Measurements from ENCODE around the gene KRTAP3-2.

The KRTAP3-2 gene

DNA sequence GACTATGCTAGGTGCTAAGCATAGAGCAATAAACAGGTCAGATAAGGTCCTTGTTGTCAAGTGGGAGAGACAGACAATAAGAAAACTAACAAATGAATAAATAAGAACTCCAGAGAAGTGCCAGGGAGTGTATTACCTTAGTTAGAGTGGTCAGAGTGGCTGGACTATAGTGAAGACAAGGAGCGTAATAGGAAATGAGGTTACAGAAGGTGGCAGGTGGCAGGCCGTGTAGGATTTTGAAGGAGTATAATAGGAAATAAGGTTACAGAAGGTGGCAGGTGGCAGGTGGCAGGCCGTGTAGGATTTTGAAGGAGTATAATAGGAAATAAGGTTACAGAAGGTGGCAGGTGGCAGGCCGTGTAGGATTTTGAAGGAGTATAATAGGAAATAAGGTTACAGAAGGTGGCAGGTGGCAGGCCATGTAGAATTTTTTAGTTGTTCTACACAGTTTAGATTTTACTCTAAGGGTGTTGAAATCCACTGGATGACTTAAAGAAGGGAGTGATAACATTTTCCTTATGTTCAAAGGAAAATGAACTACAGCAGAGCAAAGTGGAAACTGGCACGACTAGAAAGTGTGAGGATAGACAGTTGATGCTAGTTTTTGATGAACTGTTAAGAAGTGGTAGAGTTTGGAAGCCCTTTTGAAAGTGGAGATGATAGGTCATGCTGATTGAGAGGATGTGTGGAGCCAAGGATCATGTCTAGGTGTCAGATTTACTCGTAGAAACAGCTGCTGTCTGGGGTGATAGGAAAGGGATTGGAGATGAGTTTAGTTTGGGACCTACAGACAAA is 12.8 kb upstream of the KRTAP3-2 start:
- no peak for ATAC-seq
- TF ChIP-seq ISL1 (CRISPR knock-in tag; IDR thresholded peaks at IDR 0.05) (no peak), GLIS3 (CRISPR knock-in tag; IDR thresholded peaks at IDR 0.05) (no peak), BACH2 (CRISPR knock-in tag; IDR thresholded peaks at IDR 0.05; ENCODE audit: borderline replicate concordance) (no peak), PATZ1 (CRISPR knock-in tag; IDR thresholded peaks at IDR 0.05; ENCODE audit: borderline replicate concordance) (no peak), PPARA (CRISPR knock-in tag; IDR thresholded peaks at IDR 0.05; ENCODE audit: borderline replicate concordance) (no peak), OSR1 (CRISPR knock-in tag; IDR thresholded peaks at IDR 0.05) (no peak), ZFP3 (CRISPR knock-in tag; IDR thresholded peaks at IDR 0.05) (no peak), RARB (CRISPR knock-in tag; IDR thresholded peaks at IDR 0.05) (no peak), ZC3H10 (CRISPR knock-in tag; IDR thresholded peaks at IDR 0.05) (no peak), ARNTL (CRISPR knock-in tag; IDR thresholded peaks at IDR 0.05; ENCODE audit: borderline replicate concordance, low read depth) (no peak), ZNF70 (CRISPR knock-in tag; IDR thresholded peaks at IDR 0.05) (no peak), ZNF565 (CRISPR knock-in tag; conservative IDR thresholded peaks at IDR 0.05; ENCODE audit: low read depth) (no peak), TOX (CRISPR knock-in tag; IDR thresholded peaks at IDR 0.05; ENCODE audit: borderline replicate concordance) (no peak), CSDC2 (CRISPR knock-in tag; IDR thresholded peaks at IDR 0.05) (no peak), ESRRG (CRISPR knock-in tag; IDR thresholded peaks at IDR 0.05) (no peak), ZNF8 (CRISPR knock-in tag; IDR thresholded peaks at IDR 0.05) (no peak)
- TF ChIP-seq, protein P1, sequence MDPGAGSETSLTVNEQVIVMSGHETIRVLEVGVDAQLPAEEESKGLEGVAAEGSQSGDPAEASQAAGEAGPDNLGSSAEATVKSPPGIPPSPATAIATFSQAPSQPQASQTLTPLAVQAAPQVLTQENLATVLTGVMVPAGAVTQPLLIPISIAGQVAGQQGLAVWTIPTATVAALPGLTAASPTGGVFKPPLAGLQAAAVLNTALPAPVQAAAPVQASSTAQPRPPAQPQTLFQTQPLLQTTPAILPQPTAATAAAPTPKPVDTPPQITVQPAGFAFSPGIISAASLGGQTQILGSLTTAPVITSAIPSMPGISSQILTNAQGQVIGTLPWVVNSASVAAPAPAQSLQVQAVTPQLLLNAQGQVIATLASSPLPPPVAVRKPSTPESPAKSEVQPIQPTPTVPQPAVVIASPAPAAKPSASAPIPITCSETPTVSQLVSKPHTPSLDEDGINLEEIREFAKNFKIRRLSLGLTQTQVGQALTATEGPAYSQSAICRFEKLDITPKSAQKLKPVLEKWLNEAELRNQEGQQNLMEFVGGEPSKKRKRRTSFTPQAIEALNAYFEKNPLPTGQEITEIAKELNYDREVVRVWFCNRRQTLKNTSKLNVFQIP (CRISPR knock-in tag; IDR thresholded peaks at IDR 0.05; ENCODE audit: borderline replicate concordance, low read depth): no peak
- TF ChIP-seq, protein P2, sequence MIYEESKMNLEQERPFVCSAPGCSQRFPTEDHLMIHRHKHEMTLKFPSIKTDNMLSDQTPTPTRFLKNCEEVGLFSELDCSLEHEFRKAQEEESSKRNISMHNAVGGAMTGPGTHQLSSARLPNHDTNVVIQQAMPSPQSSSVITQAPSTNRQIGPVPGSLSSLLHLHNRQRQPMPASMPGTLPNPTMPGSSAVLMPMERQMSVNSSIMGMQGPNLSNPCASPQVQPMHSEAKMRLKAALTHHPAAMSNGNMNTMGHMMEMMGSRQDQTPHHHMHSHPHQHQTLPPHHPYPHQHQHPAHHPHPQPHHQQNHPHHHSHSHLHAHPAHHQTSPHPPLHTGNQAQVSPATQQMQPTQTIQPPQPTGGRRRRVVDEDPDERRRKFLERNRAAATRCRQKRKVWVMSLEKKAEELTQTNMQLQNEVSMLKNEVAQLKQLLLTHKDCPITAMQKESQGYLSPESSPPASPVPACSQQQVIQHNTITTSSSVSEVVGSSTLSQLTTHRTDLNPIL (CRISPR knock-in tag; IDR thresholded peaks at IDR 0.05; ENCODE audit: low read depth): no peak
- TF ChIP-seq, protein P3, sequence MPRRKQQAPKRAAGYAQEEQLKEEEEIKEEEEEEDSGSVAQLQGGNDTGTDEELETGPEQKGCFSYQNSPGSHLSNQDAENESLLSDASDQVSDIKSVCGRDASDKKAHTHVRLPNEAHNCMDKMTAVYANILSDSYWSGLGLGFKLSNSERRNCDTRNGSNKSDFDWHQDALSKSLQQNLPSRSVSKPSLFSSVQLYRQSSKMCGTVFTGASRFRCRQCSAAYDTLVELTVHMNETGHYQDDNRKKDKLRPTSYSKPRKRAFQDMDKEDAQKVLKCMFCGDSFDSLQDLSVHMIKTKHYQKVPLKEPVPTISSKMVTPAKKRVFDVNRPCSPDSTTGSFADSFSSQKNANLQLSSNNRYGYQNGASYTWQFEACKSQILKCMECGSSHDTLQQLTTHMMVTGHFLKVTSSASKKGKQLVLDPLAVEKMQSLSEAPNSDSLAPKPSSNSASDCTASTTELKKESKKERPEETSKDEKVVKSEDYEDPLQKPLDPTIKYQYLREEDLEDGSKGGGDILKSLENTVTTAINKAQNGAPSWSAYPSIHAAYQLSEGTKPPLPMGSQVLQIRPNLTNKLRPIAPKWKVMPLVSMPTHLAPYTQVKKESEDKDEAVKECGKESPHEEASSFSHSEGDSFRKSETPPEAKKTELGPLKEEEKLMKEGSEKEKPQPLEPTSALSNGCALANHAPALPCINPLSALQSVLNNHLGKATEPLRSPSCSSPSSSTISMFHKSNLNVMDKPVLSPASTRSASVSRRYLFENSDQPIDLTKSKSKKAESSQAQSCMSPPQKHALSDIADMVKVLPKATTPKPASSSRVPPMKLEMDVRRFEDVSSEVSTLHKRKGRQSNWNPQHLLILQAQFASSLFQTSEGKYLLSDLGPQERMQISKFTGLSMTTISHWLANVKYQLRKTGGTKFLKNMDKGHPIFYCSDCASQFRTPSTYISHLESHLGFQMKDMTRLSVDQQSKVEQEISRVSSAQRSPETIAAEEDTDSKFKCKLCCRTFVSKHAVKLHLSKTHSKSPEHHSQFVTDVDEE (CRISPR knock-in tag; IDR thresholded peaks at IDR 0.05): no peak
- TF ChIP-seq, protein P4, sequence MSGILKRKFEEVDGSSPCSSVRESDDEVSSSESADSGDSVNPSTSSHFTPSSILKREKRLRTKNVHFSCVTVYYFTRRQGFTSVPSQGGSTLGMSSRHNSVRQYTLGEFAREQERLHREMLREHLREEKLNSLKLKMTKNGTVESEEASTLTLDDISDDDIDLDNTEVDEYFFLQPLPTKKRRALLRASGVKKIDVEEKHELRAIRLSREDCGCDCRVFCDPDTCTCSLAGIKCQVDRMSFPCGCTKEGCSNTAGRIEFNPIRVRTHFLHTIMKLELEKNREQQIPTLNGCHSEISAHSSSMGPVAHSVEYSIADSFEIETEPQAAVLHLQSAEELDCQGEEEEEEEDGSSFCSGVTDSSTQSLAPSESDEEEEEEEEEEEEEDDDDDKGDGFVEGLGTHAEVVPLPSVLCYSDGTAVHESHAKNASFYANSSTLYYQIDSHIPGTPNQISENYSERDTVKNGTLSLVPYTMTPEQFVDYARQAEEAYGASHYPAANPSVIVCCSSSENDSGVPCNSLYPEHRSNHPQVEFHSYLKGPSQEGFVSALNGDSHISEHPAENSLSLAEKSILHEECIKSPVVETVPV (CRISPR knock-in tag; IDR thresholded peaks at IDR 0.05): no peak

GRCh38 chr17:41010441-41010840 is 10.7 kb upstream of the KRTAP3-2 start:
- no peak for TF ChIP-seq PPARA (CRISPR knock-in tag; IDR thresholded peaks at IDR 0.05; ENCODE audit: borderline replicate concordance)
- no peak for ATAC-seq

DNA sequence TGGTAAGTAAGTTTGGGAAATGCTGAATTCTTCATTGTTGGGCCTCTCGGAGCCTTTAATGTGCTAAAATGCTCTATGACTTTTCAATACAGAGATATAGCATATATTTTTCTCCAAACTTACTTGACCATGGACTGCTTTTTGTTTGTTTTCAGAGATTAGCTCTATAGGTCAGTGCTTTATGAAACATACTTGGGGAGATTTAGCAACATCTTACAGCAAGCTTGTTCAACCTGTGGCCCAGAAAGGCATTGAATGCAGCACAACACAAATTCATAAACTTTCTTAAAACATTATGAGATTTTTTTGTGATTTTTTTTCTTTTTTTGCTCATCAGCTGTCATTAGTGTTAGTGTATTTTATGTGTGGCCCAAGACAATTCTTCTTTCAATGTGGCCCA is 10.2 kb upstream of the KRTAP3-2 start:
- no peak for ATAC-seq
- TF ChIP-seq CSDC2 (CRISPR knock-in tag; IDR thresholded peaks at IDR 0.05) (no peak), PPARA (CRISPR knock-in tag; IDR thresholded peaks at IDR 0.05; ENCODE audit: borderline replicate concordance) (no peak), TOX (CRISPR knock-in tag; IDR thresholded peaks at IDR 0.05; ENCODE audit: borderline replicate concordance) (no peak), BACH2 (CRISPR knock-in tag; IDR thresholded peaks at IDR 0.05; ENCODE audit: borderline replicate concordance) (no peak), ZFP3 (CRISPR knock-in tag; IDR thresholded peaks at IDR 0.05) (no peak), TCF4 (CRISPR knock-in tag; IDR thresholded peaks at IDR 0.05; ENCODE audit: borderline replicate concordance) (no peak), PATZ1 (CRISPR knock-in tag; IDR thresholded peaks at IDR 0.05; ENCODE audit: borderline replicate concordance) (no peak), RARB (CRISPR knock-in tag; IDR thresholded peaks at IDR 0.05) (no peak), ZNF8 (CRISPR knock-in tag; IDR thresholded peaks at IDR 0.05) (no peak), ZC3H10 (CRISPR knock-in tag; IDR thresholded peaks at IDR 0.05) (no peak), ZFP30 (CRISPR knock-in tag; IDR thresholded peaks at IDR 0.05) (no peak)
- TF ChIP-seq, protein P1 (CRISPR knock-in tag; IDR thresholded peaks at IDR 0.05; ENCODE audit: borderline replicate concordance, low read depth): no peak
- TF ChIP-seq, protein P4 (CRISPR knock-in tag; IDR thresholded peaks at IDR 0.05): no peak
